ENCODE measurements around the gene SRPK3.
"Not testable (repeated sequence)": the region's sequence is repeated elsewhere in the genome, so short reads cannot be mapped to it uniquely, and the experiment has no call there.

DNA sequence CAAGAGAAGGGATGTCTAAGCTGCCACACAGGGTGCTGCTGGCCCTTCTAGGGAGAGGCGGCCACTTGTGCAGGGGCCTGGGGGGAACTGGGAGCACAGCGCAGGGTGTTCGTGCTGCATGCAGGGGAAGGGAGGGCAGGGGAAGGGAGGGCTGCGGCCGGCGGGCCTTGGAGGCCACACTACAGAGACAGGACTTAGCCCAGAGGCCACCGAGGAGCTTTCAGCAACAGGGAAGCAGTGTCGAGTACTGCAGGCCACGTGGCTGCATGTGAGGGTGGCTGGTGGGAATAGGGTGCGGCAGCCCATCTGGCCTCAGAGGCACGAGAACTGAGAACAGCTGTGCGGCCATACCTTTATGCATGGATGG lies 35.8 kb upstream of the SRPK3 start:
- TF ChIP-seq POLR2AphosphoS5 (IDR thresholded peaks at IDR 0.05; ENCODE audit: insufficient read depth, low read depth, low read length); EZH2 (IDR thresholded peaks at IDR 0.05; ENCODE audit: borderline replicate concordance, low read depth, low read length, severe bottlenecking); MYC (IDR thresholded peaks at IDR 0.05; ENCODE audit: low read depth, low read length); POLR2A (IDR thresholded peaks at IDR 0.05; ENCODE audit: low read depth, low read length); JUN (IDR thresholded peaks at IDR 0.05; ENCODE audit: borderline replicate concordance, insufficient read depth, insufficient read length, low read depth); FOS (IDR thresholded peaks at IDR 0.05; ENCODE audit: borderline replicate concordance, insufficient read depth, low read length); GATA2 (IDR thresholded peaks at IDR 0.05; ENCODE audit: insufficient read depth, insufficient read length, low read depth, low read length): not testable (repeated sequence)
- TF ChIP-seq, protein P1, sequence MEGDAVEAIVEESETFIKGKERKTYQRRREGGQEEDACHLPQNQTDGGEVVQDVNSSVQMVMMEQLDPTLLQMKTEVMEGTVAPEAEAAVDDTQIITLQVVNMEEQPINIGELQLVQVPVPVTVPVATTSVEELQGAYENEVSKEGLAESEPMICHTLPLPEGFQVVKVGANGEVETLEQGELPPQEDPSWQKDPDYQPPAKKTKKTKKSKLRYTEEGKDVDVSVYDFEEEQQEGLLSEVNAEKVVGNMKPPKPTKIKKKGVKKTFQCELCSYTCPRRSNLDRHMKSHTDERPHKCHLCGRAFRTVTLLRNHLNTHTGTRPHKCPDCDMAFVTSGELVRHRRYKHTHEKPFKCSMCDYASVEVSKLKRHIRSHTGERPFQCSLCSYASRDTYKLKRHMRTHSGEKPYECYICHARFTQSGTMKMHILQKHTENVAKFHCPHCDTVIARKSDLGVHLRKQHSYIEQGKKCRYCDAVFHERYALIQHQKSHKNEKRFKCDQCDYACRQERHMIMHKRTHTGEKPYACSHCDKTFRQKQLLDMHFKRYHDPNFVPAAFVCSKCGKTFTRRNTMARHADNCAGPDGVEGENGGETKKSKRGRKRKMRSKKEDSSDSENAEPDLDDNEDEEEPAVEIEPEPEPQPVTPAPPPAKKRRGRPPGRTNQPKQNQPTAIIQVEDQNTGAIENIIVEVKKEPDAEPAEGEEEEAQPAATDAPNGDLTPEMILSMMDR (IDR thresholded peaks at IDR 0.05; ENCODE audit: extremely low read depth in 1 of 2, insufficient read depth in 1 of 2, low read depth in 1 of 2, low read length in 2 of 2), result not testable (repeated sequence)
- TF ChIP-seq, protein P2, sequence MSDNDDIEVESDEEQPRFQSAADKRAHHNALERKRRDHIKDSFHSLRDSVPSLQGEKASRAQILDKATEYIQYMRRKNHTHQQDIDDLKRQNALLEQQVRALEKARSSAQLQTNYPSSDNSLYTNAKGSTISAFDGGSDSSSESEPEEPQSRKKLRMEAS (IDR thresholded peaks at IDR 0.05; ENCODE audit: insufficient read depth, insufficient read length), result not testable (repeated sequence)

Measured in endothelial cell of umbilical vein (primary cell).